COLO829 (cell line): ENCODE measurements around the gene CHRD.
"Not testable (repeated sequence)": the region's sequence is repeated elsewhere in the genome, so short reads cannot be mapped to it uniquely, and the experiment has no call there.

Experiments
- DNase-seq: peaks from one replicate; pipeline ENCODE4 v3.0.0; 2012; ENCODE audit warnings: low spot score

Gene CHRD

DNA sequence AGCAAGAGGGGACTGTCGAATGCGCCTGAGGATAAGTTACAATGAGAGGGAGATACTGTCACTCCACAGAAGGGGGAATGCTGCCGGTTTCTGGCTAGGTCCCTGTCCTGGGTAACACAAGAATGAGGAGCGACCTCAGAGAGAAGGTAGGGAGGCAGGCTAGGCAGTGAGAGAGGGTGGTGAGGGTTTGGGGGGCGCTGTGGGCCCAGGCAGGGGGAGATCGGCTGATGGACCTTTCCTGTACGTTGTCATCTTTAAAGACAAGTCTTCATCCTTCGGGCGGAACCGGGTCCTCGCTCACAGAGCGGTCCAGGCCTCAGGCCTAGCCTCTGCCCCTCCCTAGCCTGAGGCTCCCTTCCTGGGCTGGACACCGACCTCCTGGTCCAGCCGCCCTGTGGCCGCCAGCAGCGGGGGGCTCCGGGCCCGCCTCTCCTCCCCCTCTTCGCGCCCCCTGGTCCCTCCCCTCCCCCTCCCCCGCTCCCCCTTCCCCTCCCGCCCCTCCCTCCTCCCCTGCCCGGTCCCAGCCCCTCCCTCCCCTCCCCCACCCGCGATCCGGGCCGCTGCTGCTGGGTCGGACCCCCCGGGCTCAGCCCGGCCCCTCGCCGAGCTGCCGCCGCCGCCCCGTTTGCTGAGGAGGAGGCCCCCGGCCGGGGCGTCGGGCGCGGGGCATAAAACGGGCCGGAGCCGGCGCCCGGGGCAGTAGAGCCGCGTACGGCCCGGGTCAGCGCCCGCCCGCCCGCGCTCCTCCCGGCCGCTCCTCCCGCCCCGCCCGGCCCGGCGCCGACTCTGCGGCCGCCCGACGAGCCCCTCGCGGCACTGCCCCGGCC, at the start of gene CHRD:
Gene CHRD, plus strand, starts transcription at position 697 of the 827 bp plus-strand sequence. CDS start 265 bp downstream, outside the sequence.
- DNase-seq: no peak

DNA sequence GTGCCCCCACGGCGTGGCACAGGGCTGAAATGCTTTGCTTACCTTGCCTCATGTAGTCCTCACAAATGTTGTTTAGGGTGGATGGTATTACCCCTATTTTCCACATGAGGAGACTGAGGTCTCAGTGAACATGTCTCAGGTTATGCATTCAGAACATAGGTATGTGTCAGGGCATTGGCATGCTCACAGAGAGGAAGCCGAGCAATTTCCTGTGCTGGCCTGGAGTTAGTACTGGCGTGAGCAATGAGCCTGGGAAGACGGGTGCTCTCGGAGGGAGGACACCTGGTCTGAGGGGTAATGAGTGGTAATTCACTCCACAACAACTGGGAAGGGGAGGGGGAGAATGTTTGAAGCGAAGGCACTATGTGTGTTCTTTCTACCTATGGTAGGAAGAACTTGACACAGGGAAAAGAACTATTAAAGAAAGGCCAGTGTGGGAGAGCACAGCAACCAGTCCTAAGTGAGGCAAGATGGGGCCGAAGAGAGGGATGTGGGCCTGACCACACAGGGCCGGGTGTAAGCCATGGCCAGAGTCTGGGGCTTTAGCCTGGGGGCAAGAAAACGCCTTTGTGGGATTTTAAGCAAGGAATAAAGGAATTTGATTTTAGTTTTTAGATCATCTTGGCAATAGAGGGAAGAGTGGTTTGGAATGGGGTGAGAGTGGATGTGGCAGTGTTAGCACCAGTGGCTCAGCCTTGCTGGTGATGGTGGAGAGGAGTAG, 47.3 kb upstream of the CHRD start:
- DNase-seq: no peak

DNA sequence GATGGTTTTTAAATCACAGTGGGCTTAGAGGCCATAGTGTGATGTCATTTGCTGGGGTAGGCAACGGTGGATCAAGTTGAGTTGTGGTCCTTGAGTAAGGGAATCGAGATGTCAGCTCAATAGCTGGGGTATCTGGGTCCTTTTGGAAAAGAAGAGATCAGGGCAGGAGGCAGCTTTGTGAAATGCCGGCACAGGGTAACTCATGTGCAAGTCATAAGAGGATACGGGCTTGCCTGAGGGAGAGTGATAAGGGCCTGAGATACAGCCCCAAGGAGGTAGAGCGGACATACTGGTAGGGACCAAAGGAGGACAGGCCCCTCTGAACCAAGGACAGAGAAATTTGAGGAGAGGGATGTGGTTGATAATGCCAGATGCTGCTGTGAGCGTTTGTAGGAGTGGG, 46.7 kb upstream of the CHRD start:
- no peak for DNase-seq

DNA sequence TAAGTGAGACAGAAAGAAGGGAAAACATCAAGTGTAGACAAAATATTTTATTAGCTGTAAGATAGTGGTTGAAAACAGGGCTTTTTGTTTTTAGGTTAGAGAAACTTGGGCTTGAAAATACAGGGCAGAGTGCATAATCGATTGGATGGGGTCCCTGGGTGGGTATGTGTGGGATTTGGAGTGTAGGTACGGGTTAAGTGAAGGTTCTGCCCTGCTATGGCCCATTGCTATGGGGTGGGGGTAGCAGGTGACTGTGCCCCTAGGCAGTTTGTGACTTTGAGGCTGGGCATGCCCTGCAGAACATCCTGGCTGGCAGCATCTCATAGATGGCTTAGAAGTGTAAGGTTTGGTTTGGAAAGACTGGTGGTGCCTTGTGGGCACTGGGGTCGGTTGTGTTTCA, 46.2 kb upstream of the CHRD start:
- DNase-seq: no peak

DNA sequence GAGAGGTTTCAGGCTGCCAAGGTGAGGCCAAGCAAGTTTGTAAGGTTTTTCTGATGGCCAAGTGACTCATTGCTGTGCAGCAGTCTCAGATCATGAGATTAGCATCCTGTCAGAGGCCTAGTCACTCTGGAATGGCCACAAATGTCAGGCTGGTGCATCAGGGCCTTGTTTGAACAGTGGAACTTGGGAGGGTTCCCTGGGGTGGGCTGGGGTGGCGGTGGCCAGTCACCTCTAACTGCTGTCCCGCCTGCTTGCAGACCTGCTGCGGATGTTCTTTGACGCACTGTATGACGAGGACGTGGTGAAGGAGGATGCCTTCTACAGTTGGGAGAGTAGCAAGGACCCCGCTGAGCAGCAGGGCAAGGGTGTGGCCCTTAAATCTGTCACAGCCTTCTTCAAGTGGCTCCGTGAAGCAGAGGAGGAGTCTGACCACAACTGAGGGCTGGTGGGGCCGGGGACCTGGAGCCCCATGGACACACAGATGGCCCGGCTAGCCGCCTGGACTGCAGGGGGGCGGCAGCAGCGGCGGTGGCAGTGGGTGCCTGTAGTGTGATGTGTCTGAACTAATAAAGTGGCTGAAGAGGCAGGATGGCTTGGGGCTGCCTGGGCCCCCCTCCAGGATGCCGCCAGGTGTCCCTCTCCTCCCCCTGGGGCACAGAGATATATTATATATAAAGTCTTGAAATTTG, 45.2 kb upstream of the CHRD start:
- no peak for DNase-seq

DNA sequence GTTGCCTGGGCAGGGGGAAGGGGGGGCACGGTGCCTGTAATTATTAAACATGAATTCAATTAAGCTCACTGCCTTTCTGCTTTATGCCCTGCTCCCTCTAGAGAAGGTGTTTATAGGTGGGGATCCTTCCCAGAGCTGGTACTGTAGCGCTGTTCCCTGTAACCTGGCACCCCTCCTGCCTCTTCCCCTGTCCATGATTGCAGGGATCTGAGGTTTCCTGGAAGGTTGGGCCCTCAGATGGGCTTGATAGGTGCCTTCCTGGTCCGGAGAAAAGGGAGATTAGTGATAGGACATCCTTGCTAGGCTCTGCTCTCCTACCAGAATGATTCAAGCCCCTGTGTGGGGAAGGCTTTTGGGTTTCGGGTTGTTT, 44.6 kb upstream of the CHRD start:
- DNase-seq: no peak

DNA sequence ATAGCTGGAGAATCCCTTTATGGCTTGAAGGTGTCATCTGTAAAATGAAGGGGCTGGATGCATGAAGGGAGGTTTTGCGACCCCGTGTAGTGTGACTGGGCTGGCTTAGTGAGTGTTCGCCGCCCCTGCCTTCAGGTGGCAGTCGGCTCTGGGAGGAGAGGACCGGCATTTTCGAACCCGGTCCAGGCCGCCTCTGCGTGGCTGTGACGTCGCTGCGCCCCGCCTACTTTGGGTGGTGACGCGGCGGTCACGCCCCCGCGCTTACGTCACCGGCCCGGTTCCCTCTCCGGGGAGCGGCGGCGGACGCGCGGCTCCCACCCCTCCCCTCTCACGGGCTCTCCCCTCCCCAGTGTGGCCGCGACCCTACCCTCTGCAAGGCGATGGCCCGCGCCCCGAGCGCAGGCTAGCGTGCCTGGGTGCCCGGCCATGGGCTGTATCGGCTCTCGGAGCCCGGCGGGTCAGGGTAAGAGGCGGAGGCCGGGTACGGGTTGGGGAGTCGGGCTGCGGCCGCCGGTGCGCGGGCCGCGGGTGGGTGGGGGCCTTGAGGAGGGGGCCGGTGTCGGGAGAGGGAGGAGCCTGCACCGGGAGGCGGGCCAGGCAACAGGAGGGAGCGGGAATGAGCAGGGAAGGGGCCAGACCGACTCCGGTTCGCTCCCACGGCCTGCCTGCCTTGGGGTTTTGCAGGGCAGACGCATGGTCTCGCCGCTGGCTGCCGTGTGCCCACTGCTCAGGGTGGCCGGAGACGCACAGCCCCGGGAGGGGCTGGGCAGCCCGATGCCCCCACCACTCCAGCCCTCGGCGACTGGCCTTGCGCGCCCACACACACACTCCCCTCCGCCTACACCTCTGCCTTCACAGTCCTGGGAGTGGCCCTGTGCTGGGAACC, 44.0 kb upstream of the CHRD start:
- DNase-seq: peak; percentile 78

DNA sequence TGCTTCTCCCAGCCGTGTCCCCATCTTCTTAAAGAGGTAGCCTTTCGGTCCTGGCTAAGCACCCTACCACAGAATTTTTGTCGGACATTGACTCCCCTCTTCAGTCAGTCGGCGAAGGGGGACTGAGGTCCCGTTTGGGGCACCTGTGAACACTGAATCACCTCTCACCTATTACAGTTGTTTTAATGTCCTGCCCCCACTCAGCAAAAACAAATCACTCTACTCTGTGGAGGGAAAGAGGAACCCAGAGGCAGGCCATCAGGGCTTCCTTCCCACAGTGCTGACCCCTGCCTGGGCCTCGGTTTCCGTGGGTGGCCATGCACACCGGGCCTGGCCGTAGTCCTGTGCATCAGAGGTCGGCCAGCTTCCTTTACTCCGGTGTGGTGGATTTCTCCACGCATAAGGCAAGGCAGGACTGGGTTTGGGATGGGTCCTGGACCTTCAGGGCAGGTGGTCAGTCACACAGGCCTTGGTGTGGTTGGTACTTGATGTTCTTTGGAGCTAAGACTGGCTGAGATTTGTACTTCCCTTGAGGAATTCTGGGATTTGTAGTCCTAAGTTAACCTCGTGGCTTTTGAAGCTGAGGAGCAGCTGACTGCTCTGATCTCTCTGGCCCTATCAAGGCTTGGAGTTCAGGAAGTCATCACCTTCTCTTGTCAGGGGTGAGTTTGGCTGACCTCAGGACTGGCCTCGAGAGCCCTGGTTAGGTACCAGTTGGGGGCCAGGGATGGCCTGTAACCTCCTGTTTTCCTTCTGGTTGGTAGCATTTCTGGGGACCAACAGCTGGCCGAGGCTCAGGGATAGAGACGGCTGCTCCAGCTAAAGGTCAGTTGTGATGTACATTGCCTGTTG, 43.1 kb upstream of the CHRD start:
- DNase-seq: peak; percentile 80

DNA sequence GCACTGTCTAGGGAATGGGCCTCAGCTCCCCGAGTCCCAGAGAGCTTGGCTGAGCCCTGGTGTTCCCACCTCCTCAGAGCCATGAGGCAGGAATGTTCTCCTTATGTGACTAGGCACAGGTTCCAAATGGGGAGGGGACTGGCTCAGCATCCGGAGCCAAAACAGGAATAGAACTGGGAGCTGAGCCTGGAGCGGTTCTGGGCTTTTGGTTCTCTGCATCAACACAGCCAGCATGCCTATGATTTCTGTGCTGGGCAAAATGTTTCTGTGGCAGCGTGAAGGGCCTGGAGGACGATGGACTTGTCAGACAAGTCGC, 42.5 kb upstream of the CHRD start, which contains the start of gene FAM131A:
Gene FAM131A, plus strand, starts transcription at position 202 of the 316 bp plus-strand sequence. Its CDS starts 31 bp downstream, at position 233.
- no peak for DNase-seq

DNA sequence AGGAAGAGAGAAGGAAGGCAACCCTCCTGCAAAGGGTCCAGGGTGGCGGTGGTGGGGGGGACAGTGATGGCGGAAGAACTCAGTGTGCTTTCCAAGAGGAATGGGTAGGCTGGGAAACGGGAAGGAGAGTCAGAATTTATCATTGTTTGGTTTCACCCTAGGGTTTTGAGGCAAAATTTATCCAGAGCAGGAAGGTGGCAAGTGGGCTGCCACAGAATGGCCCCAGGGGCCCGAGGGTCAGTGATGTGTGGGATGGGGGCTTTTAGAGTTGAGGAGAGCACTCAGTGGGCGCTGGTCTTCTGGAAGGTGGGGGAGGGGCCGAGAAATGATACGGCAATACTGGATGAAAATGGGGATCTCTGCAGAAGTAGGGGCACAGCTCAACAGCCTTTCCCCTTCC, 41.9 kb upstream of the CHRD start:
- DNase-seq: no peak

DNA sequence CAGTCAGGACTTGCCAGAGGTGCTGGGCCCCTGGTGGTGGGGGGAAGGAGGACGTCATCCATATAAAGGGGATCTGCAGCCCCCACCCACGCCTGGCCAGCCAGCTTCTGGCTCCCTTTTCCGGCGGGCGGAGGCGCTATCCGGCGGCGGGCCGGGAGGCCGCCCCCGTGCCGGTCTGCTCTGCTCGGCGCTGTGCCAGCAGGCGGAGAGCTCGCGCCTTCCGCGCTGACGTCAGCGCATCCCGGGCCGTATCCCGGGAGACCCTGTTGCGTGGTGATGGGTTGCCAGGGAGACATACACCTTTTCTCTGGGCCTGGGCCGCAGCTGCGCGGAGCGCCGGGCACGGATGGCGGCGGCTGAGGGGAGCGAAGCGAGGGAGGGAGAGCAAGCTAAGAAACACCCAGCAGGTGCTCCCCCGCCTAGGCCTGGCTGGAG, 41.3 kb upstream of the CHRD start:
- DNase-seq: no peak

DNA sequence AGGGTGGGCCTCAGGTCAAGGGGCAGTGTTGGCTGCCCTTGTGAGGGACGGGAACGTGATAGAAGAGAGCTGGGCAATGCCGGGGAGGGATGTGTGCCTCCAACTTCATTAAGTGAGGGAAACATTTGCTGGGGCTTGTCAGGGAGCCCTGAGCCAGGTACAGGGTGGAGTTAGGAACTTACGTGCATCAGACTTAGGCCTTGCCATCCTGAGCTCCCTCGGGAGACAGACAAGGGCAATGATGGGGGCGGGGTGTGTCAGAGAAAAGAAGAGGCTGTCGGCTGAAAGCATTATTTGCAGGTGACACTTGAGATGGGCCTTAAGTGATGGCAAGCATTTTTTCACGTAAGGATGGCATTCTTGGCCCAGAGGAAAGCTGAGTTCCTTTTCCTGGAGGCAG, 40.9 kb upstream of the CHRD start:
- DNase-seq: no peak

DNA sequence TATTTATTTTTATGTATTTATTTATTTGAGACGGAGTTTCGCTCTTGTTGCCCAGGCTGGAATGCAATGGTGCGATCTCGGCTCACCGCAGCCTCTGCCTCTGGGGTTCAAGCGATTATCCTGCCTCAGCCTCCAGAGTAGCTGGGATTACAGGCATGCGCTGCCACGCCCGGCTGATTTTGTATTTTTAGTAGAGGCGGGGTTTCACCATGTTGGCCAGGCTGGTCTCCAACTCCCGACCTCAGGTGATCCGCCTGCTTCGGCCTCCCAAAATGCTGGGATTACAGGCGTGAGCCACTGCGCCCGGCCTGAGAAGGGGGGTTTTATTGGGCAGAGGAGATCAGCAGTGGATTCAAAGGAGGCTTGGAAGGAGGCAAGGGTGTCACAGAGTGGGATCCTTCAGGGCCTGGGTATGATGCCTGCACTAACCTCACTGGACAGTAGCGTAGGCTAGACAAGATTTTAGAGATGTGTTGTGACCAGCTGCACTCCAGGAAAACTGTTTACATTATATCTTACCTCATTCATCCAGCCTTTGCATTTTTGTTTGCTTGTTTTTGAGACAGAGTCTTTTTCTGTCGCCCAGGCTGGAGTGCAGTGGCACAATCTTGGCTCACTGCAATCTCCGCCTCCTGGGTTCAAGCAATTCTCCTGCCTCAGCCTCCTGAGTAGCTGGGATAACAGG, 40.3 kb upstream of the CHRD start:
- DNase-seq: not testable (repeated sequence)

DNA sequence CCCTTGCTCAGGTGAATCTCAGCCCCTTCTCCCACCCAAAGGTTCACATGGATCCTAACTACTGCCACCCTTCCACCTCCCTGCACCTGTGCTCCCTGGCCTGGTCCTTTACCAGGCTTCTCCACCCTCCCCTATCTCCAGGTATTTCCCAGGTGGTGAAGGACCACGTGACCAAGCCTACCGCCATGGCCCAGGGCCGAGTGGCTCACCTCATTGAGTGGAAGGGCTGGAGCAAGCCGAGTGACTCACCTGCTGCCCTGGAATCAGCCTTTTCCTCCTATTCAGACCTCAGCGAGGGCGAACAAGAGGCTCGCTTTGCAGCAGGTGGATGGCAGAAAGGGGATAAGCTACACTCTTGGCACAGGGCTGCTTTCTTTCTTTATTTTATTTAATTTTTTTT, 37.9 kb upstream of the CHRD start:
- DNase-seq: no peak

DNA sequence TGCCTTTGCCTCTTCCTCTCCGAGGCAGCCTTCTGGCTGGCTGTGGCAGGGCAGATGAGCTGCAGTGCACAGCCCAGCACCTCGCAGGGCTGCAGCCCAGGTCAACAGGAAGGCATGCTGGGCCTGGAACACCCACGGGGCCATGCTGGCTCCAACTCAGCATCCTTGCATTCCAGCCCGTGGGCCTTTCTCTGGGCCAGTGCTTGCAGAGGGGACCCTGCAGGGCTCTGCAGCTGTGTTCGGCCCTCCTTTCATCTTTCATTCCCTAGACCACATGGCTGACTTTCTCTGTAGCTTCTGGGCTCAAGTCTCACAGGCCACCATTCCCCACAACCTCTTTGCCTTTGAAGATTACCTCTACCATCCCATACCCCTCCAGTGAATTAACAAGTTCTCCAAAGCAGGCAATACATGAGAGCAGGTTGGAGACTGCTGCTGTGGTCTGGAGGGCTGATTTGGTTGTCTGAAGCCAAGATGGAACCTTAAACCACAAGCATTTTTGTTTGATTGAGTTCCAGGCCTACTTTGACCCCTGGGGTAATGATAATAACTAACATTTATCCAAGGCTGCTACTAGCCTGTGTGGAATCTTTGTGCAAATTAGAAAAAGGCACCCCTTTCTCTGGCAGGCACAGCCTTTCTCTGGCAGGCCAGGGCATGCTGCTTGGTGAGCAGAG, 36.5 kb upstream of the CHRD start:
- no peak for DNase-seq

DNA sequence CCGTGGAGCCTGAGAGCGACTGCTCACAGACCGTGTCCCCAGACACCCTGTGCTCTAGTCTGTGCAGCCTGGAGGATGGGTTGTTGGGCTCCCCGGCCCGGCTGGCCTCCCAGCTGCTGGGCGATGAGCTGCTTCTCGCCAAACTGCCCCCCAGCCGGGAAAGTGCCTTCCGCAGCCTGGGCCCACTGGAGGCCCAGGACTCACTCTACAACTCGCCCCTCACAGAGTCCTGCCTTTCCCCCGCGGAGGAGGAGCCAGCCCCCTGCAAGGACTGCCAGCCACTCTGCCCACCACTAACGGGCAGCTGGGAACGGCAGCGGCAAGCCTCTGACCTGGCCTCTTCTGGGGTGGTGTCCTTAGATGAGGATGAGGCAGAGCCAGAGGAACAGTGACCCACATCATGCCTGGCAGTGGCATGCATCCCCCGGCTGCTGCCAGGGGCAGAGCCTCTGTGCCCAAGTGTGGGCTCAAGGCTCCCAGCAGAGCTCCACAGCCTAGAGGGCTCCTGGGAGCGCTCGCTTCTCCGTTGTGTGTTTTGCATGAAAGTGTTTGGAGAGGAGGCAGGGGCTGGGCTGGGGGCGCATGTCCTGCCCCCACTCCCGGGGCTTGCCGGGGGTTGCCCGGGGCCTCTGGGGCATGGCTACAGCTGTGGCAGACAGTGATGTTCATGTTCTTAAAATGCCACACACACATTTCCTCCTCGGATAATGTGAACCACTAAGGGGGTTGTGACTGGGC, 35.1 kb upstream of the CHRD start:
- no peak for DNase-seq

DNA sequence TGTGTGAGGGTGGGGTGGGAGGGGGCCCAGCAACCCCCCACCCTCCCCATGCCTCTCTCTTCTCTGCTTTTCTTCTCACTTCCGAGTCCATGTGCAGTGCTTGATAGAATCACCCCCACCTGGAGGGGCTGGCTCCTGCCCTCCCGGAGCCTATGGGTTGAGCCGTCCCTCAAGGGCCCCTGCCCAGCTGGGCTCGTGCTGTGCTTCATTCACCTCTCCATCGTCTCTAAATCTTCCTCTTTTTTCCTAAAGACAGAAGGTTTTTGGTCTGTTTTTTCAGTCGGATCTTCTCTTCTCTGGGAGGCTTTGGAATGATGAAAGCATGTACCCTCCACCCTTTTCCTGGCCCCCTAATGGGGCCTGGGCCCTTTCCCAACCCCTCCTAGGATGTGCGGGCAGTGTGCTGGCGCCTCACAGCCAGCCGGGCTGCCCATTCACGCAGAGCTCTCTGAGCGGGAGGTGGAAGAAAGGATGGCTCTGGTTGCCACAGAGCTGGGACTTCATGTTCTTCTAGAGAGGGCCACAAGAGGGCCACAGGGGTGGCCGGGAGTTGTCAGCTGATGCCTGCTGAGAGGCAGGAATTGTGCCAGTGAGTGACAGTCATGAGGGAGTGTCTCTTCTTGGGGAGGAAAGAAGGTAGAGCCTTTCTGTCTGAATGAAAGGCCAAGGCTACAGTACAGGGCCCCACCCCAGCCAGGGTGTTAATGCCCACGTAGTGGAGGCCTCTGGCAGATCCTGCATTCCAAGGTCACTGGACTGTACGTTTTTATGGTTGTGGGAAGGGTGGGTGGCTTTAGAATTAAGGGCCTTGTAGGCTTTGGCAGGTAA, 34.3 kb upstream of the CHRD start:
- peak; percentile 92 for DNase-seq
